Measurements from ENCODE around the gene DUSP22.

DUSP22 gene

DNA sequence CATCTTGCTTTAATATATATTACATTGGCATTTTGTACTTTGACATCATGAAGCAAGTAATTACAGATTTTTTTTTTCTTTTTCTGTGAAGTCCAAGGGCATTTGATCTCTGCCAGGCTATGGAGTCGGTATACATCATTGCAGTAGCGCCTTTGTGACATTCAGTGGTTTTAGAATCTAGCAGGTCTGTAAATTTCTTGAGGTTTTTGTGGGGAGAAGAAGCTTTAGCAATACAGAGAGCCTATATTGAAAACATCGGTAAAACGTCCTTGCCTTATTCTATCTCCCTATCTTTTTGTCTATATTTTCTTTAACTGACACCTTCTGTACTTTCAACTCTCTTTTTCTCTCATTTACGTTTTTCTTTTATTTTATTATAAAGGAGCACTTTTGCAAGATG is 47.2 kb downstream of the DUSP22 start:
- TF ChIP-seq, protein P1, sequence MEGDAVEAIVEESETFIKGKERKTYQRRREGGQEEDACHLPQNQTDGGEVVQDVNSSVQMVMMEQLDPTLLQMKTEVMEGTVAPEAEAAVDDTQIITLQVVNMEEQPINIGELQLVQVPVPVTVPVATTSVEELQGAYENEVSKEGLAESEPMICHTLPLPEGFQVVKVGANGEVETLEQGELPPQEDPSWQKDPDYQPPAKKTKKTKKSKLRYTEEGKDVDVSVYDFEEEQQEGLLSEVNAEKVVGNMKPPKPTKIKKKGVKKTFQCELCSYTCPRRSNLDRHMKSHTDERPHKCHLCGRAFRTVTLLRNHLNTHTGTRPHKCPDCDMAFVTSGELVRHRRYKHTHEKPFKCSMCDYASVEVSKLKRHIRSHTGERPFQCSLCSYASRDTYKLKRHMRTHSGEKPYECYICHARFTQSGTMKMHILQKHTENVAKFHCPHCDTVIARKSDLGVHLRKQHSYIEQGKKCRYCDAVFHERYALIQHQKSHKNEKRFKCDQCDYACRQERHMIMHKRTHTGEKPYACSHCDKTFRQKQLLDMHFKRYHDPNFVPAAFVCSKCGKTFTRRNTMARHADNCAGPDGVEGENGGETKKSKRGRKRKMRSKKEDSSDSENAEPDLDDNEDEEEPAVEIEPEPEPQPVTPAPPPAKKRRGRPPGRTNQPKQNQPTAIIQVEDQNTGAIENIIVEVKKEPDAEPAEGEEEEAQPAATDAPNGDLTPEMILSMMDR (IDR thresholded peaks at IDR 0.05; ENCODE audit: insufficient read depth, low read length, missing control alignments): no peak
- DNase-seq (ENCODE audit: low read depth, low spot score): no peak
- ChIA-PET CTCF (no interaction called here), POLR2A (no interaction called here)
- H3K4me3 ChIP-seq (ENCODE audit: low read depth, low read length): no peak overlapping the region

DNA sequence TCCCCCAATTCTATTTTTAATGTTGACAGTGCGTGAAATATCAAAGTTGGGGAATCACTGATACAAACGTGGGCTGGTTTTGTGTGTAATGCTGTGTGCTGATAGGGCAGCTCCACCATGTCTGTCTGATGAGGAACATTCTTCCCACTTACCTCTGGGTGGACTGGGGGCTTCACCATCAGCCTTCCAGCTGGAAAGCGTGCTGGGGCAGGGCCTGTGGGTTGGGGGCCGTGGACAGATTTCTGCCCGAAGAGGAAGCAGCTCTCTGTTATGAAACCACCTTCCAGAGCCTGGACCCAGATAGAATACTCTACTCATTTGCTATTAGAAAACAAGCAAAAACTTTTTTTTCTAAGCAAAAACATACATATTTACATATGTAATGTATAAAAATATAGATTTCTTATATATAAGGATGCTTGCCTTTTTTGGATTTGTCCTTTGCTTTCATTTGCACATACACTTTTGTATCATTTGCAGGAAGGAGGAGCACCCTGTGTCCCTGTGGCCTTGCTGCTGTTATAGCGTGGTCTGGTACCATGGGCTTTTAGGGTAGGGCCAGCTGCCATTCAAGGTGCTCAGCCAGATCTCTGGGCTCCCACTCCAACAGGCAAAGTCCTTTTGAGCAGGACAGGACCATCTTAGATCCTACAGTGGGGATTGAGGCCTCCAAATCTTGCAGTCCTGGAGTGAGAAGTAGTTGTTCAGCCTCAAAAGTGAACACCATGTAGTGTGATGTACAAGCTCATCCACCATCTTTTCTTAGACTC is 48.1 kb downstream of the DUSP22 start:
- CTCF ChIA-PET: no interaction called here
- TF ChIP-seq, protein P1 (IDR thresholded peaks at IDR 0.05; ENCODE audit: insufficient read depth, low read length, missing control alignments): no peak
- no peak overlapping the region for H3K4me3 ChIP-seq (ENCODE audit: low read depth, low read length)
- no peak for DNase-seq (ENCODE audit: low read depth, low spot score)
- POLR2A ChIA-PET: no interaction called here

DNA sequence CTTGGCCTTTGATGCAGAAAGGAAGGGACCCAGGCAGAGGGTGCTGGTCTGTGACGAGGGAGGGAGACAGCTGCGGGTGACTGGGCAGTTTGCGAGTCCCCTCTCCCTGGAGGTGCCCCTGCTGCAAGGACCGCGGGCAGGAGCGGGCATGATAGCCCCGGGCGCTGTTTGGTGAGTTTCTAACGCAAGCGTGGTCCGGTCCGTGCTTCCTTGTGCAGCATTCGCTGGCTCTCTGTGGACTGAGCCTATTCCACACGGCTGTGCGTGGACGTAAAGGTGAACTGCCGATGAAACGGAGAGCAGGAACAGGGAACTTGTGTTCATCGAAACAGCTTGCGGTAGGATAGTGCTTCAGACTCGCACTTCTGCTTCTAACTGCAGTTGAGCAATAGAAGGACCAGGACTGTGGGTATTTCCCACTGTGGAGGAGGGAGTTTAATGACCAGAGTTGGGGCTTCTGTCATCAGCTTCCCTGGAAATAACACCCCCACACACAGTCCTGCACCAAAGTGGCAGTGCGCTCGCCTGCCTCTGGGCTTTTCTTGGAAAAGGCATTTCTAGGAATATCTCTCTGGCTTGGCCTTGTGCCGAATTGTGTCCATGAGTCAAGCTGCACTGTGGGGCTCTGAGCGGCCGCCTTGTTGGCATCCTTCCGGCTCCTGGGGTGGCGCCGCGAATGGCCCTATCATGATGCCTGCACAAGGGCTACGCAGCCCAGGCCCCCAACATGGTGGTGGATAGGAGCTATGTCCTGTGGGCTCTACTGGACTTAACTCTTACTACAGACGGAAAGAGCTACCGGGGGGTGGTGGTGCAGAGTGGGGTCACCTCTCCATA is 48.9 kb downstream of the DUSP22 start:
- POLR2A ChIA-PET: no interaction called here
- CTCF ChIA-PET: interaction anchor here (1.1 kb wide), 1 partner anchor 9 kb away, joined by 3 read pairs; no protein-coding TSS in a partner anchor
- DNase-seq (ENCODE audit: low read depth, low spot score): no peak
- TF ChIP-seq, protein P1 (IDR thresholded peaks at IDR 0.05; ENCODE audit: insufficient read depth, low read length, missing control alignments): no peak
- H3K4me3 ChIP-seq (ENCODE audit: low read depth, low read length): no peak overlapping the region

DNA sequence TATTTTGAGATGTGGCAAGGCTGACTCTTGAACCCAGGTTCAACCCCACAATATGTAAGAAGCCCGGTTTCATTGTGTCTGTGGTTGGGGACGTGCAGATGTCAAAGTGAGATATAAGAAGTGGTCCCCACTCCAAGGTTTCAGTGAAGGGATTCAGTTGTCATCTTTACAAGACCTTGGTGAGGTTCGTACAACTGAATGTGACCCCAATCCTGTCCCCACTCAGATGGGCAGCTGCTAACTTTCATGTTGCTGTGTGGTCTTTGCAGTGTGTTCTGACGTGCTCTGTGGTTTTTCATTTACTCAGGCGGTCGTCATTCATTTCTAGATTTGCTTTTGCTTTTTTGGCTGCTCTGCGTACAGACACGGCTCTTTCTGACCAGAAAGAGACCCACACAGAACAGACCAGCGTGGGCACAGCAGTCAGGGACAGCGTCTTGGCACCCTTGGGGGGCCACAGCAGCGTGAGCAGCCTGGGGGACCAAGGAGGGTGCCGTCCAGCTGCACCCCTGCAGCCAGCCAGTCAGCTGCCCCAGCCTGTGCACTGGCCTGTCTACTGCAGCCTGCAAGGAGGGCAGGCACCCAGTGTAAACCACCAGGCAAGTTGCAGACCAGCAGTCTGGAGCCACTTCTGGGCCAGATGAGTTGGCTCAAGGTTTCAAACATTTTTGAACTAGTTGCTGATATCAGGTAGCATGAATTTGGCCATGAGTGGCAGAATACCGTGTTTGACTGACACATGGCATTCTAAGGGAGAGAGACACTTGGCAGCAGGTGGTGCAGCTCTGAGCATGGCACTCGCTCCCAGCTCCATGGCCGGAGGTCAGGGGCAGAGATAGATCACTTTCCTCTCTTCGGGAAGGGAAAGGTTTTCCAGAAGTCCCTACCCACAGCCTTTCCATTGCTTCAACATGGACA is 49.9 kb downstream of the DUSP22 start:
- no peak for DNase-seq (ENCODE audit: low read depth, low spot score)
- H3K4me3 ChIP-seq (ENCODE audit: low read depth, low read length): no peak overlapping the region
- ChIA-PET POLR2A (no interaction called here), CTCF (interaction anchor here (1.1 kb wide), 1 partner anchor 8 kb away, joined by 3 read pairs; no protein-coding TSS in a partner anchor)
- TF ChIP-seq, protein P1 (IDR thresholded peaks at IDR 0.05; ENCODE audit: insufficient read depth, low read length, missing control alignments): no peak

DNA sequence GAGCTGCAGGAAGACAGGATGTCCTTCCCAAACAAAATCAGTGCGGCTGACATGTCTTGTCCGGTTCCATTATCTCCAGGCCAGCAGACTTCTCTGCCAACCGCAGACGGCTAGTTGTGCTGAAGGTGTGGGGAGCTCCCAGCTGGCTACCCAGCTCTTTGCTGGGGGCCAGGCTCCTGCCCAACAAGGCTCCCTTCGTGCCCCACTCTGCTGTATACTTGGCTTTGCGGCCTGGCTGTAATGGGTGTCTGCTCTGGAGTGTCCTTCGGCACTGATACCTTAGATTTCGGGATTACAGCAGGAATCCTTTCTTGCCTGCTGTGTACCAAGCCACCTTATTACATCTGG is 50.5 kb downstream of the DUSP22 start:
- no peak for DNase-seq (ENCODE audit: low read depth, low spot score)
- ChIA-PET POLR2A (no interaction called here), CTCF (no interaction called here)
- no peak overlapping the region for H3K4me3 ChIP-seq (ENCODE audit: low read depth, low read length)
- TF ChIP-seq, protein P1 (IDR thresholded peaks at IDR 0.05; ENCODE audit: insufficient read depth, low read length, missing control alignments): no peak

Measured in AG04449 (cell line).